ENCODE measurements around the gene KLHL29. TPM values are rescaled to one million over a fixed set of nuclear protein-coding genes. Genes with fewer than 3 reads are reported as not detected.

The KLHL29 gene
- total RNA-seq, 2 donors from 2014 or later = 1.0 to 2.4 TPM

- Mint-ChIP-seq H3K4me3 (no peak overlapping the region), H3K27me3 (ENCODE audit: insufficient read depth) (no peaks in the 10 kb centered on the region), H3K4me1 (peaks cover 10% of the 10 kb centered on the region), H3K9me3 (no peaks in the 10 kb centered on the region), H3K27ac (no peak overlapping the region), H3K36me3 (ENCODE audit: low read depth) (no peaks in the 10 kb centered on the region)
- Histone ChIP-seq H3K36me3 (ENCODE audit: control insufficient read depth, insufficient read depth, low read length) (no peaks in the 10 kb centered on the region), H3K4me1 (ENCODE audit: control insufficient read depth, insufficient read depth, low read length) (no peaks in the 10 kb centered on the region), H3K9ac (ENCODE audit: extremely low read depth, low read length, poor library complexity, severe bottlenecking) (no peak overlapping the region), H3K9me3 (ENCODE audit: control insufficient read depth, low read length) (no peaks in the 10 kb centered on the region), H3K4me3 (ENCODE audit: low read length) (no peak overlapping the region), H3K27ac (ENCODE audit: low read depth, low read length) (no peak overlapping the region), H3K27me3 (ENCODE audit: control insufficient read depth, insufficient read depth, low read length, poor library complexity, severe bottlenecking) (no peaks in the 10 kb centered on the region)
- no peak for DNase-seq
- no peak for TF ChIP-seq CTCF (conservative IDR thresholded peaks at IDR 0.05)
- 85 to 86% methylated on average over 1 to 6 of the region's 6 CpGs for WGBS, 2 experiments (ENCODE audit: insufficient coverage in 1 of 2, insufficient read length in 1 of 2)
Measured at GRCh38 chr2:23402205-23402740, 17.3 kb downstream of the KLHL29 start.

- Histone ChIP-seq H3K9me3 (ENCODE audit: control insufficient read depth, low read length) (no peaks in the 10 kb centered on the region), H3K27me3 (ENCODE audit: control insufficient read depth, insufficient read depth, low read length, poor library complexity, severe bottlenecking) (no peaks in the 10 kb centered on the region), H3K4me1 (ENCODE audit: control insufficient read depth, insufficient read depth, low read length) (no peaks in the 10 kb centered on the region), H3K27ac (ENCODE audit: low read depth, low read length) (no peak overlapping the region), H3K9ac (ENCODE audit: extremely low read depth, low read length, poor library complexity, severe bottlenecking) (no peak overlapping the region), H3K4me3 (ENCODE audit: low read length) (no peak overlapping the region), H3K36me3 (ENCODE audit: control insufficient read depth, insufficient read depth, low read length) (no peaks in the 10 kb centered on the region)
- Mint-ChIP-seq H3K36me3 (ENCODE audit: low read depth) (no peaks in the 10 kb centered on the region), H3K9me3 (no peaks in the 10 kb centered on the region), H3K4me3 (no peak overlapping the region), H3K4me1 (peaks cover 10% of the 10 kb centered on the region), H3K27me3 (ENCODE audit: insufficient read depth) (no peaks in the 10 kb centered on the region), H3K27ac (no peak overlapping the region)
- DNase-seq = peak; percentile 63
- TF ChIP-seq CTCF (conservative IDR thresholded peaks at IDR 0.05) = peak; percentile 42
- 29% methylated on average over 6 to 8 of the region's 8 CpGs for WGBS, 2 experiments (ENCODE audit: insufficient coverage in 1 of 2, insufficient read length in 1 of 2)
Measured at GRCh38 chr2:23404426-23404825, 19.4 kb downstream of the KLHL29 start.

GRCh38 chr2:23409248-23409647, 24.3 kb downstream of the KLHL29 start:
- Histone ChIP-seq H3K27ac (ENCODE audit: low read depth, low read length) (no peak overlapping the region), H3K4me1 (ENCODE audit: control insufficient read depth, insufficient read depth, low read length) (no peaks in the 10 kb centered on the region), H3K4me3 (ENCODE audit: low read length) (no peak overlapping the region), H3K36me3 (ENCODE audit: control insufficient read depth, insufficient read depth, low read length) (no peaks in the 10 kb centered on the region), H3K9ac (ENCODE audit: extremely low read depth, low read length, poor library complexity, severe bottlenecking) (no peak overlapping the region), H3K9me3 (ENCODE audit: control insufficient read depth, low read length) (no peaks in the 10 kb centered on the region), H3K27me3 (ENCODE audit: control insufficient read depth, insufficient read depth, low read length, poor library complexity, severe bottlenecking) (no peaks in the 10 kb centered on the region)
- Mint-ChIP-seq H3K4me3 (no peak overlapping the region), H3K27me3 (ENCODE audit: insufficient read depth) (no peaks in the 10 kb centered on the region), H3K36me3 (ENCODE audit: low read depth) (no peaks in the 10 kb centered on the region), H3K4me1 (peaks cover 6% of the 10 kb centered on the region), H3K9me3 (no peaks in the 10 kb centered on the region), H3K27ac (no peak overlapping the region)
- no peak for TF ChIP-seq CTCF (conservative IDR thresholded peaks at IDR 0.05)
- DNase-seq = no peak
- WGBS, 2 experiments (ENCODE audit: insufficient coverage in 1 of 2, insufficient read length in 1 of 2) = 95 to 96% methylated on average over 2 to 8 of the region's 8 CpGs

Measured in endodermal cell (in vitro differentiated cells).